Pancreas (tissue), 10 donors: ENCODE results near the gene MRPL39. TPM values are rescaled to one million over a fixed set of nuclear protein-coding genes. Genes with fewer than 3 reads are reported as not detected.

Source experiments
- ATAC-seq, 4 donors: fragments of 200-7000 bp; cut with Tn5 transposase; one replicate each; pipeline versions ENCODE4 v1.8.0 to v1.9.1; 2020; ENCODE audit warnings: mild to moderate bottlenecking in 4 of 4, moderate library complexity in 4 of 4
- DNase-seq, 6 donors: peaks; one replicate each; pipeline ENCODE4 v3.0.0-alpha.2; 2020
- FAIRE-seq: peaks from 2 replicates; lab custom pipeline; 2012; peaks lifted over from hg19 to GRCh38; lab: Jason Lieb, UNC
- H3K27ac ChIP-seq, 4 donors: fragments of 200-600 bp; sonication (generic); 1 replicate in 3 of 4; 2 replicates in 1 of 4; pipeline versions ENCODE4 v1.5.0 to v1.8.0; 2020
- H3K27me3 ChIP-seq, 4 donors: fragments of 200-600 bp; one replicate each; pipeline ENCODE4 v1.8.0; 2021
- H3K36me3 ChIP-seq, 3 donors: fragments of 200-600 bp; sonication (generic) in 1 of 3; one replicate each; pipeline versions ENCODE4 v1.5.0 to v1.8.0; 2020 to 2021
- H3K4me1 ChIP-seq, 3 donors: fragments of 200-600 bp; one replicate each; pipeline ENCODE4 v1.8.0; 2021
- H3K4me3 ChIP-seq, 4 donors: fragments of 200-600 bp; sonication (generic) in 2 of 4; one replicate each; pipeline versions ENCODE4 v1.5.0 to v1.8.0; 2020 to 2021
- H3K9me3 ChIP-seq, 4 donors: fragments of 200-600 bp; one replicate each; pipeline ENCODE4 v1.8.0; 2021
- CTCF ChIP-seq, 4 donors: fragments of 200-600 bp; sonication (generic) in 3 of 4; IDR thresholded peaks; one replicate each; pipeline versions ENCODE4 v1.5.0 to v1.8.0; 2021; ENCODE audit warnings: antibody characterized with exemption in 4 of 4
- WGBS, 2 donors: extraction: QIAGEN DNeasy Blood & Tissue Kit; methylation state at CpG; one replicate each; pipeline ENCODE4 v1.1.7; 2013; 5-methylcytosine and 5-hydroxymethylcytosine counted together
- intact Hi-C, 3 donors: fragments of 100-400 bp; cut with DNase I; formaldehyde crosslinking; loops; one replicate each; pipeline versions ENCODE4 v1.11.1 to v1.14.2; 2022
- polyA plus RNA-seq, 2 donors: library from polyadenylated mRNA; stranded (reverse); fragments of 200-250 nt; gene quantifications; one replicate each; pipeline ENCODE4 v1.2.3, GENCODE V29; 2013
- total RNA-seq, 6 donors: library from RNA; stranded (reverse); fragmentation: NEBNext Ultra II Directional in 4 of 6; extraction: Animal tissue kit (Norgen Biotek cat#: 25700) in 4 of 6; gene quantifications; one replicate each; pipeline versions ENCODE4 v1.2.1 to v1.2.4, GENCODE V29; 2021 to 2023
- donor health status: healthy with polysubstance abuse.
- donor health status: DM: no; HTN: no; CAD: no; lungs with moderate emphysema.
- donor health status: DM: no; HTN: no; CAD: no.
- donor health status: control.
- donor health status: control.
- donor health status: Bipolar disorder and iron deficiency.
- donor health status: DM: yes; HTN: yes; CAD: no.
- donor health status: DM: no; HTN: no; CAD: no.
- donor health status: DM: no; HTN: no; CAD: no.
- donor health status: DM: yes; HTN: yes; CAD: no.

MRPL39 gene
- total and polyA plus RNA-seq, 8 donors, result 9.6 to 16.9 (median 12.9) TPM

- ATAC-seq, result no peak
- FAIRE-seq, result no peak
- Histone ChIP-seq H3K27ac (no peak overlapping the region), H3K4me1 (no peaks in the 10 kb centered on the region), H3K9me3 (no peaks in the 10 kb centered on the region), H3K4me3 (no peak overlapping the region), H3K36me3 (no peaks in the 10 kb centered on the region), H3K27me3 (no peaks in the 10 kb centered on the region)
- intact Hi-C loops, result no loop called here
- no peak for DNase-seq
- 74 to 86% methylated on average over 2 of the region's 2 CpGs for WGBS, 2 donors
- no peak for TF ChIP-seq CTCF (IDR thresholded peaks at IDR 0.05)
Measured at GRCh38 chr21:25558123-25558522, 49.2 kb downstream of the MRPL39 start.

- Histone ChIP-seq H3K36me3 (no peaks in the 10 kb centered on the region), H3K9me3 (no peaks in the 10 kb centered on the region), H3K4me3 (no peak overlapping the region), H3K27ac (no peak overlapping the region), H3K27me3 (no peaks in the 10 kb centered on the region), H3K4me1 (no peaks in the 10 kb centered on the region)
- FAIRE-seq (no peak), DNase-seq (no peak), ATAC-seq (no peak)
- intact Hi-C loops, result no loop called here
- TF ChIP-seq CTCF (IDR thresholded peaks at IDR 0.05), result no peak
- WGBS, 2 donors, result 77 to 86% methylated on average over 1 of the region's 1 CpG
Measured at GRCh38 chr21:25557180-25557579, 50.1 kb downstream of the MRPL39 start.

- DNase-seq (no peak), FAIRE-seq (no peak), ATAC-seq (no peak)
- Histone ChIP-seq H3K27me3 (no peaks in the 10 kb centered on the region), H3K9me3 (no peaks in the 10 kb centered on the region), H3K27ac (no peak overlapping the region), H3K4me1 (no peaks in the 10 kb centered on the region), H3K36me3 (no peaks in the 10 kb centered on the region), H3K4me3 (no peak overlapping the region)
- intact Hi-C loops, result no loop called here
- TF ChIP-seq CTCF (IDR thresholded peaks at IDR 0.05), result no peak
Measured at GRCh38 chr21:25556091-25556490, 51.2 kb downstream of the MRPL39 start.

- ATAC-seq, result no peak
- H3K27ac ChIP-seq, result no peak overlapping the region
- no peak for TF ChIP-seq CTCF (IDR thresholded peaks at IDR 0.05)
- DNase-seq, result no peak
- FAIRE-seq, result no peak
- intact Hi-C loops, result no loop called here
- H3K27me3 ChIP-seq, result no peaks in the 10 kb centered on the region
- no peaks in the 10 kb centered on the region for H3K36me3 ChIP-seq
- H3K4me3 ChIP-seq, result no peak overlapping the region
- no peaks in the 10 kb centered on the region for H3K4me1 ChIP-seq
- no peaks in the 10 kb centered on the region for H3K9me3 ChIP-seq
Measured at GRCh38 chr21:25555492-25555891, 51.8 kb downstream of the MRPL39 start.

- H3K4me3 ChIP-seq, result no peak overlapping the region
- no peaks in the 10 kb centered on the region for H3K9me3 ChIP-seq
- no peaks in the 10 kb centered on the region for H3K36me3 ChIP-seq
- no peaks in the 10 kb centered on the region for H3K27me3 ChIP-seq
- no peaks in the 10 kb centered on the region for H3K4me1 ChIP-seq
- DNase-seq (no peak), FAIRE-seq (no peak), ATAC-seq (no peak)
- 36% methylated on average over 5 of the region's 5 CpGs for WGBS, 2 donors
- H3K27ac ChIP-seq, result no peak overlapping the region
- intact Hi-C loops, result no loop called here
- TF ChIP-seq CTCF (IDR thresholded peaks at IDR 0.05), result no peak
Measured at GRCh38 chr21:25552856-25553255, 54.4 kb downstream of the MRPL39 start.
